Endothelial cell (in vitro differentiated cells): ENCODE measurements around the gene ETF1. TPM values are rescaled to one million over a fixed set of nuclear protein-coding genes. Genes with fewer than 3 reads are reported as not detected.

Experiments
- DNase-seq: peaks from one replicate; pipeline ENCODE4 v3.0.0; 2021; ENCODE audit warnings: low spot score
- H3K27ac Mint-ChIP-seq: one replicate; pipeline ENCODE4 v1.8.0; 2021; ENCODE audit warnings: mixed read lengths, inconsistent platforms; ENCODE audit not compliant: unreplicated experiment
- H3K27me3 Mint-ChIP-seq: one replicate; pipeline ENCODE4 v1.8.0; 2021; ENCODE audit warnings: mild to moderate bottlenecking, moderate library complexity, mixed read lengths, inconsistent platforms; ENCODE audit not compliant: unreplicated experiment
- H3K36me3 Mint-ChIP-seq: one replicate; pipeline ENCODE4 v1.8.0; 2021; ENCODE audit warnings: mild to moderate bottlenecking, low read depth, mixed read lengths, inconsistent platforms; ENCODE audit not compliant: unreplicated experiment
- H3K4me1 Mint-ChIP-seq: one replicate; pipeline ENCODE4 v1.8.0; 2021; ENCODE audit warnings: mild to moderate bottlenecking, mixed read lengths, inconsistent platforms; ENCODE audit not compliant: unreplicated experiment
- H3K4me3 Mint-ChIP-seq: one replicate; pipeline ENCODE4 v1.8.0; 2021; ENCODE audit warnings: mild to moderate bottlenecking, mixed read lengths, inconsistent platforms; ENCODE audit not compliant: unreplicated experiment
- H3K9me3 Mint-ChIP-seq: one replicate; pipeline ENCODE4 v1.8.0; 2021; ENCODE audit warnings: mixed read lengths, inconsistent platforms; ENCODE audit not compliant: unreplicated experiment
- long read RNA-seq: library from polyadenylated mRNA; unstranded; transcript quantifications from one replicate; pipeline ENCODE4 v2.0.0, GENCODE V29; 2020; ENCODE audit not compliant: unreplicated experiment
- total RNA-seq: library from RNA; stranded (reverse); fragmentation: NEBNext Ultra II Directional; extraction: Animal tissue kit (Norgen Biotek cat#: 25700); gene quantifications from one replicate; pipeline ENCODE4 v1.2.1, GENCODE V29; 2021; ENCODE audit not compliant: unreplicated experiment
- TF ChIP-seq, protein P1 (sequence below): fragments of 200-600 bp; sonication (generic); IDR thresholded peaks from one replicate; pipeline ENCODE4 v1.5.0; 2021; ENCODE audit warnings: antibody characterized with exemption; ENCODE audit not compliant: unreplicated experiment

ETF1 gene
- 84.7 TPM for total RNA-seq
- long read RNA-seq, transcript ETF1-201 (11 exons, 3,742 nt) = major isoform, 20 of 34 reads
- long read RNA-seq, partial matches to known transcripts = 13 of 34 reads
- long read RNA-seq, other reads (novel, unspliced or antisense) = 1 of 34 reads

DNA sequence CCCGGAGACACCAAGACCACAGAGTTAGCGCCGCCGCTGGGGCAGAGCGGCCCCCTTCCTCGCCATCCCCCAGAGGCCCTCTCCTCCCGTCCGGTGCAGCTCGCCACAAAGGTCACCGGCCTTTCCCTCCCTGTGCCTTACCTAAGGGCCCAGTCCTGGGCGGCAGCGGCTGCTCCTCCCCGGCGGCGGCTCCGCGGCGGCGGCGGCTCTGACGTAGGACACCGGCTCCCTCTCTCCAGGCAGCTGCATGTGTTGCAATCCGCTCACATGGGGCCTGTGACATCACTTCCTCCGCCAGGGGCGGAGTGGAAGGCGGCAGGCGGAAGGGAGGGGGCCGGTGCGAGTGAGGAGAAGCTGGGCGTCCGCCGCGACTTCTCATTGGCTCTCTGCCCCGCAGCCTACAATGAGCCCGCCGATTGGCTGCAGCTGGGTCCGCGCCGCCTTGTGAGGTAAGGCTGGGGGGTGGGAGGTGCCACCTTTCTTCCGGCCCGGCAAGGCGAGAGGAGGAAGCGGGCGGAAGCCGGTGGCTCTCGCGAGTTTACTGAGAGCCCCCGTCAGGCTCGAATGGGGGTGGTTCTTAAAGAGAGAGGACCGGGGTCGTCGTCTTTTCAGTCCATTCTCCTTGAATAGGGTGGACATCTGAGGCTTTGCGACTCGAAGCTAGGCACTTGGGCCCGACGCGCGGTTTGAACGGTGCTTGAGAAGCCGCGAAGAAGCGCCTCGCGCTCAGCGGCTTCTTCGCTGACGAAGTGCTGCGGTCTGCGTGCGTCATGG, at the start of gene ETF1:
Gene ETF1, minus strand, starts transcription at position 281 of the 774 bp plus-strand sequence. CDS start 318 bp downstream, outside the sequence.
- H3K27ac Mint-ChIP-seq = peak within 1 kb of the TSS; percentile 99
- peaks cover 19% of the 10 kb centered on the region for H3K27me3 Mint-ChIP-seq
- peaks cover 5% of the 10 kb centered on the region for H3K36me3 Mint-ChIP-seq
- H3K9me3 Mint-ChIP-seq = no peaks in the 10 kb centered on the region
- H3K4me3 Mint-ChIP-seq = peak within 1 kb of the TSS; percentile 99
- TF ChIP-seq, protein P1, sequence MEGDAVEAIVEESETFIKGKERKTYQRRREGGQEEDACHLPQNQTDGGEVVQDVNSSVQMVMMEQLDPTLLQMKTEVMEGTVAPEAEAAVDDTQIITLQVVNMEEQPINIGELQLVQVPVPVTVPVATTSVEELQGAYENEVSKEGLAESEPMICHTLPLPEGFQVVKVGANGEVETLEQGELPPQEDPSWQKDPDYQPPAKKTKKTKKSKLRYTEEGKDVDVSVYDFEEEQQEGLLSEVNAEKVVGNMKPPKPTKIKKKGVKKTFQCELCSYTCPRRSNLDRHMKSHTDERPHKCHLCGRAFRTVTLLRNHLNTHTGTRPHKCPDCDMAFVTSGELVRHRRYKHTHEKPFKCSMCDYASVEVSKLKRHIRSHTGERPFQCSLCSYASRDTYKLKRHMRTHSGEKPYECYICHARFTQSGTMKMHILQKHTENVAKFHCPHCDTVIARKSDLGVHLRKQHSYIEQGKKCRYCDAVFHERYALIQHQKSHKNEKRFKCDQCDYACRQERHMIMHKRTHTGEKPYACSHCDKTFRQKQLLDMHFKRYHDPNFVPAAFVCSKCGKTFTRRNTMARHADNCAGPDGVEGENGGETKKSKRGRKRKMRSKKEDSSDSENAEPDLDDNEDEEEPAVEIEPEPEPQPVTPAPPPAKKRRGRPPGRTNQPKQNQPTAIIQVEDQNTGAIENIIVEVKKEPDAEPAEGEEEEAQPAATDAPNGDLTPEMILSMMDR = no peak
- peak; percentile 99 for DNase-seq
- peaks cover 40% of the 10 kb centered on the region for H3K4me1 Mint-ChIP-seq

DNA sequence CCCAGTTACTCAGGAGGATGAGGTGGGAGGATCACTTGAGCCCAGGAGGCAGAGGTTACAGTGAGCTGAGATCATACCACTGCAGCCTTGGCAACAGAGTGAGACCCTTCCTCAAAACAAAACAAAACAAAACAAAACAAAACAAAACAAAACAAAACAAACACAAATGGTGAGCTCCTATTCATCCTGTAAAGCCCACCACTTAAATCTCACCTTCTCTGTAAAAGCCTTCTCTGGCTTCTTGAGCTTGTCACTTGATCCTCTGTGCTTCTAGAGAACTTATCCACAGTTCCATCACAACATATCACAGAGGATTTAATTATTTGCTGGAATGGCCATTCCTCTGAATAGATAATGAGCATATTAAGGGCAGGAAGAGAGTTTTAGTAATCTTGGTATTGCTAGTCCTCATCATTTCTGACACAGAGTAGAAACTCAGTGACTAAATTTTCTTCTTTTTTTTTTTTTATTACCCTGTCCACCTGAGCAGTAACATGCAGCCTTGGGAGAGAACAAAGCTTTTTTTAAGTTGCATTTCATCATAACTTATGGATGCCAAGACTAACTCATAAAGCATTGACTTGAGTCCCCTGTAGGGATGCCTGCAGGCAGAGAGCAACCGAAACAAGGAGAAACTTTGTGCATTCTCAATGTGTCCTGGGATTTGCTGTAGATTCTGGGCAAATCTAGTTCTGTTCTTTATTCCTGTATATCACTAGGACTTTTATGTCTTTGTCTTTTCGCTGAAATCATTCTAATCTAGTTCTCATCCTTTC, 45.2 kb upstream of the ETF1 start:
- Mint-ChIP-seq H3K4me3 (no peak overlapping the region), H3K36me3 (no peaks in the 10 kb centered on the region), H3K9me3 (no peaks in the 10 kb centered on the region), H3K27ac (no peak overlapping the region), H3K27me3 (peaks cover 7% of the 10 kb centered on the region), H3K4me1 (peaks cover 7% of the 10 kb centered on the region)
- TF ChIP-seq, protein P1 = no peak
- no peak for DNase-seq

DNA sequence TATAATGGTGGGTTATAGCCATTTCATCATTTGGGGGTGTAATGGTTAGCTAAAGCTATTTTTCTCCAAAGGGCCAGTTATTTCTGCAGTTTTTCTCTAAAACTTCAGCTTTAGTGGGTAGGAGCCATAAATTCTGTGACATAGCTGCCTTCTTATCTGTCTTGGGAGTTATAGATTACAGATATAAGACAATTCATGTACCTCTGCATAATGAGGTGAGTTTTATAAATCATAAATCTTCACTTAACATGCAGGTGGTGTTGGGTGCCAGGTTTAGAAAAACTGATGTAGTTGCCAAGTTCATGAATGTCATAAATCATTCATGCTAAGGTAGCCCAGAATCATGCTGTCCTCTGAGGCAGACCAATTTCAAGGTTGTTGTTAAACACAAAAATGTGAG, 42.1 kb upstream of the ETF1 start:
- peaks cover 9% of the 10 kb centered on the region for H3K27me3 Mint-ChIP-seq
- H3K4me1 Mint-ChIP-seq = no peaks in the 10 kb centered on the region
- no peak overlapping the region for H3K27ac Mint-ChIP-seq
- H3K9me3 Mint-ChIP-seq = no peaks in the 10 kb centered on the region
- TF ChIP-seq, protein P1 = no peak
- H3K4me3 Mint-ChIP-seq = no peak overlapping the region
- no peaks in the 10 kb centered on the region for H3K36me3 Mint-ChIP-seq
- DNase-seq = no peak

DNA sequence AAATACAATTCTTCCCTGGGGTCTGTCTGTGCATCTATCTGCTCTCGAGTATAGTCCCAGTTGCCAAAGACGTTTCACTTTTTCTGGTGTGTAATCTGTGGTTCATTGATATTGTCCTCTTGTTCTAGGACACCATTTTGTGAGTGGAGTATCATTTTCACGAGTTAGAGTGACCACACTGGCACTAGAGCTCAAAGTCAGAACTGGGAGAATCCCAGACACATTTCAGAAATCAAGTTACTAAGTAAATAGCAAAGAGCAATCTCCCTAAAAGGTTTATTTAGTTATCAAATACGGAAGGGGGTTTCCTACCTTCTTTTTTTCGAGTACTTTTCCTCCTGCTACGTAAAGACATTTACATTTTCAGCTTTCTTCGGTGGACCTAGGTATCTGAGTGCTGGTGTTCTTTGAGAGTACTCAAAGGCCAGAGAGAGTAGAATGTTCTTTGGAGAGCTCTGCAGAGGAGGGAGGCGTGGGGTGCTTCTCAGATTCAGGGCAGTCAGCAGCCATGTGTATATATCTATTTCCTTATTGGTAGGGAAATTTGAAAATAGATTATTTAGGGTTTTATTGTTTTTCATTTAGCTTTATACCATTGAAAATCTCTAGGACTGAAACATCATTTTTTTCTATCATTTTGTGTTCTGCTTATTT, 41.1 kb upstream of the ETF1 start:
- H3K4me3 Mint-ChIP-seq = no peak overlapping the region

More for the DNA sequence above, 41.1 kb upstream of the ETF1 start:
- Mint-ChIP-seq H3K27ac (no peak overlapping the region), H3K27me3 (peaks cover 9% of the 10 kb centered on the region), H3K4me1 (no peaks in the 10 kb centered on the region), H3K36me3 (no peaks in the 10 kb centered on the region), H3K9me3 (no peaks in the 10 kb centered on the region)
- TF ChIP-seq, protein P1 = no peak
- no peak for DNase-seq
